GM21717 (cell line): ENCODE measurements around the gene FRMPD3.
"Not testable (repeated sequence)": the region's sequence is repeated elsewhere in the genome, so short reads cannot be mapped to it uniquely, and the experiment has no call there.

Experiments
- ATAC-seq: cut with Tn5 transposase; IDR thresholded peaks from one replicate; pipeline ENCODE4 v1.9.1; 2021; ENCODE audit warnings: mild to moderate bottlenecking, moderate library complexity; ENCODE audit not compliant: unreplicated experiment

The FRMPD3 gene

GRCh38 chrX:107448998-107449835 is at the start of gene FRMPD3:
Gene FRMPD3 (plus strand): TSS chrX:107449652. CDS start chrX:107526589, 76,937 bp downstream.
- no peak for ATAC-seq

- no peak for ATAC-seq
Measured at GRCh38 chrX:107420571-107420970, 28.9 kb upstream of the FRMPD3 start.

DNA sequence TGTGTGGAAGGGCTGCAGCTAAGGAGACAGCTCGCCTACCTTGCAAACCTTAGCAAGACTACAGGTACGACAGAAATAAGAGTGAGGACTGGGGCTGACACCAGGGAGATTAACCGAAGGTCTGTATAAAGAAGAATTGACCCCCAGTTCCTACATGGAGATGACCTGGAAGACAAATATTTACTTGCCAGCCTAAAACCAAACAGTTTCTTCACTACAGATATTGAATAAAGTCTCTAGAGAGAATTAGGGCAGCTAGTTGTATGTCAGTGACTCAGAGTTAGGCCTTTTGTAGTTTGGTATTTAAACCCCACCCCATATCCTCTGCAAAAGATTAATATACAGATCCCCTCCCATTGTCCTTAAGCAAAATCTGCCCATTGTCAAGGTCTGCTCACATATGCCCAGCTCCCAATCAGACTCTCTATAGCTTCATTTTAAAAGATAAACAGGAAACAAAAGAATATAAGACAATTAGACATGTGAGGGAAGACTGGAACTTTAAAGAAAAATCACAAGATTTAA is 28.1 kb upstream of the FRMPD3 start:
- ATAC-seq = no peak

- no peak for ATAC-seq
Measured at GRCh38 chrX:107429090-107429489, 20.4 kb upstream of the FRMPD3 start.

GRCh38 chrX:107440187-107440586 is 9.3 kb upstream of the FRMPD3 start:
- no peak for ATAC-seq

DNA sequence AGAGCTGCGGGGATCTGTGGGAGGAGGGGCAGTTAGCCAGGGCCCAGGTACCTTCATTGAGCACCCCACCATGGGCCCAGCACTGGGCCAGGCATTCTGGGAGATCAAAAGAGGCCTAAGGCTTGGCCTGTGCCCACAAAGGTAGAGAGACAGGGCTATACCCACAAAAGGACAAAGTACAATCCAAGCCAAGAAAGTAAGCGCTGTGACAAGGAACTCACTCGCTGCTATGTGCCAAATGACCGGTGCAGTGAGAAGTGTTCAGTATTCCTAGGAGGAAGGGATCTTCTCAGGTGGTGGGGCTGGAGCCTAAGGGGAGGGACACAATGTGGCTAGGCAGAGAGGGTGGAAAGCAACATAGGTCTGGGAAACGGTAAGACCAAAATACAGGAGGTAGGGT is 8.8 kb upstream of the FRMPD3 start:
- ATAC-seq = no peak

GRCh38 chrX:107442914-107443527 is 6.4 kb upstream of the FRMPD3 start:
- ATAC-seq = no peak

GRCh38 chrX:107445146-107445545 is 4.3 kb upstream of the FRMPD3 start:
- no peak for ATAC-seq

DNA sequence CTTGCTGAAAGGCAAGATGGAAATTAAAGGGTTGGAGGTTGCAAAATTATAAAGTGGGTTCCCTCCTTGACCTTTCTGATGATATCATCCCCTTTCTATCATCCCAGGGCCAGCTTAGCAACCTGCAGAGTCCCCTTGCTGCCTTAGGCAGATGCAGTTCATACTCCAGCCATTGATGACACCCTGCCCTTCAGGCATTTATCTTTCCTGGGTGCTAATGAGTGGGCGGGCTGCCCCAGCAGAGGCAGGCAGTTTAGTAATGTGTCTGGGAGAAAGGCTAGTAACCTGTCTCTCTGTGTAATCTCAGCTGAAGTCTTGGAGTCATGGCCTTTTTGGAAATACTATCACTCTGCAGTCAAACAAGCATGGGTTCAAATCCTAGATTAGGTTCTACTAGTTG is 3.8 kb upstream of the FRMPD3 start:
- ATAC-seq = no peak

- ATAC-seq = no peak
Measured at GRCh38 chrX:107447642-107448041, 1.8 kb upstream of the FRMPD3 start.

- no peak for ATAC-seq
Measured at GRCh38 chrX:107448625-107448997, 841 bp upstream of the FRMPD3 start.

DNA sequence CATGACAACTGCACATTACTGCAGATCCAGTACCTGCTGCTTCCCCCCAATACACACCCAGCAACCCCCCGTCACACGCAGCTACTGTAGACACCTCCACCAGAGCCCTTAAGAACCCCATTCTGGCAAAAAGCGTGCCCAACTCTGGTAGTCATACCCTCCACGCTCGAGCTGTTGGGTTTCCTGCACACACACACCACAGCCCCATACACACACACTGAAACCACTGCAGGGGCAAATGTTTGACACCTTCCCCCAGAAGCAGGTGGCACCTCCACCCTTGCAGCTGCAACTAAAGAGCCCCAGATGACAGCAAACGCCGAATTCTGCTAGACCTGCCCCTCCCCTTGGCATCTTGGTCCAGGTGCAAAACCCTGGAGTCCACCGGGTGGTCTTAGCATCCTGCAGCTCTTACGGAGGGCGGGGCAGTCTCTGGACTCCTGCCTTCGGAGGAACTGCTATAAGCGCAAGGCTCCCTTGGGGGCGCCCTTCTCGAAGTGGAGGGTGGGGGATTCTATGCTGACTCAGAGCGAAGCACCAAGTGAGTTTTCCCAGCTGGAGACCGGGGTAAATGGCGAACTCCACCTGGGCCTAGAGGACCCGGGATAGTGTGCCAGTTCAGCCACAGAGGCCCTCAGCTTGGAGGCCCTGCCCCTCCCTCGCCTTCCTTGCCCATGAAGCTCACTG is 1.5 kb downstream of the FRMPD3 start:
- ATAC-seq = no peak

DNA sequence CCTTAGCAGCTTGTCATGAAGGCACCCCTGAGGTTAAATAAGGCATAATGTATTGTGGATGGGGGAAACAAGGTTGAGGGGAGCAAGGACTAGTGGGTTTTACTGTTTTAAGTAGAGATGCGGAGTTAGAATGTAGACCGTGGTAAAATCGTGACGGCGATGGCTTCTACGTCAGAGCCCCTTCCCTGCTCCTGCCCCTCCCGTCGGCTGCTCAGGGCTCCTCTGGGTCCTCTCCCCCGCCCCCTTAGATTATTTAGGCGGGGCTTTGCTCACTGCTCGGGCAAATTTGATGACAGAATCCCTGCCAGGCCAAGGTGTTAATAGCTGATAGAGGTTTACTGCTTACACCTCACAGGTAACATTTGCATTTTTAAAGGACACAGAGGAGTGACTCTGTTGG is 2.3 kb downstream of the FRMPD3 start:
- no peak for ATAC-seq

GRCh38 chrX:107452581-107452980 is 3.1 kb downstream of the FRMPD3 start:
- no peak for ATAC-seq

GRCh38 chrX:107454302-107454701 is 4.8 kb downstream of the FRMPD3 start:
- ATAC-seq = peak; percentile 93

DNA sequence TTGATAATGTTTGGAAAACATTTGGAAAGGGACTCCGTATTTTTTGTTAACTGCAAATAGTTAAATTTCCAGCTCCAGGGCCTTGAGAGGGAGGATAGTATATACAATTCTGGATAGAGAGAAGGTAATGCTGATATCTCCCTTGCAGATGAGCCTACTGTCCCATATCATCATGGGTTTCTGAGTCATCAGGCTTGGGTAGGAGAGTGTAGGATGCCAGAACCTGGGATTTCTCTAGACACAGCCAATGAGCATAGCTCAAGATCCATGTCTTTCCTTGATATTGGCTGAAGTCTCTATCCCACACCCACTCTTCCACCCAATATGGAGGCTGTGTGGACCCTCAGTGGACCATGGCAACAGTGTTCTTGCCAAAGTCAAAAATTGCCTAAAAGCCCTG is 7.8 kb downstream of the FRMPD3 start:
- no peak for ATAC-seq

- peak; percentile 90 for ATAC-seq
Measured at GRCh38 chrX:107465932-107466620, 16.6 kb downstream of the FRMPD3 start.

- ATAC-seq = no peak
Measured at GRCh38 chrX:107467271-107467670, 17.8 kb downstream of the FRMPD3 start.

DNA sequence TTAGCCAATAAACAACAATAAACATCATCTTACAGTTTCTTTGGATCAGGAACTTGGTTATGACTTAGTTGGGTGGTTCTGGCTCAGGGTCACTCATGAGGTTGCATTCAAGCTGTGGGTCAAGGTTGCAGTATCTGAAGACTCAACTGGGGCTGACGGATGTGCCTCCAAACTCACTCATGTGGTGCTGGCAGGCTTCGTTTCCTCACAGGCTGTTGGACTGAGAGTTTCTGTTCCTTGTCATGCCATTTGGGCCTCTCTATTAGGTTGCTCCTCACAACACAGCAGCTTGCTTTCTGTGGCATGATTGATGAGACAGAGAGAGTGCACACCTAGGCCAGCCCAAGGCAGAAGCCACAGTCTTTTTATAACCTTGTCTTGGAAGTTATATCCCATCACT is 20.7 kb downstream of the FRMPD3 start:
- ATAC-seq = no peak

DNA sequence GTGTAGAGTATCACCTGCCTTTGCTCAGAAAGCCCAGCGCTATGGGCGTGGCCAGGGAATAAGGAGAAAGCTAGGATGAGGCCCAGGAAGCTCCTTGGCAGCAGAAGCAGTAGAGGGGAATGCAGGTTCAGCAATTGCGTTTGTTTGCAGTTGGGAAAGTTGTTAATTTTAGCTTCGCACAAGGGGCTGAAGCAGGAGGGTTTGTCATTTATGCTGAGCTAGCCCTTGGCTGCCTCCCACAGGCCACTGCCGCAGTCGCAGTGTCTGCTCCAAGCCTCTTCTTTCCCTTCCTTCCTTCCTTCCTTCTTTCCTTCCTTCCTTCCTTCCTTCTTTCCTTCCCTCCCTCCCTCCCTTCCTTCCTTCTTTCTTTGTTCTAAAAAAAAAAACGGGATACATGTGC is 21.5 kb downstream of the FRMPD3 start:
- ATAC-seq = no peak

- not testable (repeated sequence) for ATAC-seq
Measured at GRCh38 chrX:107471420-107471819, 22.0 kb downstream of the FRMPD3 start.
